Esophagus mucosa (tissue), 1 donor: Measurements from ENCODE around the gene DUSP16. TPM values are rescaled to one million over a fixed set of nuclear protein-coding genes. Genes with fewer than 3 reads are reported as not detected.
A peak's percentile ranks its signal among the peaks of the same experiment; 100 is the strongest.

Experiments
- ATAC-seq: fragments of 200-7000 bp; cut with Tn5 transposase; one replicate; pipeline ENCODE4 v1.9.1; 2020
- total RNA-seq: library from RNA; stranded (reverse); gene quantifications from one replicate; pipeline ENCODE4 v1.2.4, GENCODE V29; 2023
- donor health status: DM: yes; HTN: yes; CAD: no.

Gene DUSP16
- total RNA-seq, 1 donor from 2014 or later: 22.3 TPM

- no peak for ATAC-seq
Observed at GRCh38 chr12:12466157-12466556, 96.5 kb downstream of the DUSP16 start.

DNA sequence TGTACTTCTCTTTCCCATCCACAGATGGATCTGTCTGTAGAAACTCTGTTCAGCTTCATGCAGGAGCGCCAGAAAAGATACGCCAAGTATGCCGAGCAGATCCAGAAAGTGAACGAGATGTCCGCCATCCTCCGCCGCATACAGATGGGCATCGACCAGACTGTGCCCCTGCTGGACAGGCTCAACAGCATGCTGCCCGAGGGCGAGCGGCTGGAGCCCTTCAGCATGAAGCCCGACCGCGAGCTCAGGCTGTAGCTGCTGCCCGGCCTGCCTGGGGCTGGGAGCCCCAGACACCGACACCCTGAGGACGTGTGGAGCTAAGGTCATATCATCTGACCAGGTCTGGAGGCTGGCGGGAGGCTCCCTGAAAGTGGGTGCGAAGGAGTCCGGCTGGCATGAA, 97.1 kb downstream of the DUSP16 start:
- ATAC-seq: no peak

DNA sequence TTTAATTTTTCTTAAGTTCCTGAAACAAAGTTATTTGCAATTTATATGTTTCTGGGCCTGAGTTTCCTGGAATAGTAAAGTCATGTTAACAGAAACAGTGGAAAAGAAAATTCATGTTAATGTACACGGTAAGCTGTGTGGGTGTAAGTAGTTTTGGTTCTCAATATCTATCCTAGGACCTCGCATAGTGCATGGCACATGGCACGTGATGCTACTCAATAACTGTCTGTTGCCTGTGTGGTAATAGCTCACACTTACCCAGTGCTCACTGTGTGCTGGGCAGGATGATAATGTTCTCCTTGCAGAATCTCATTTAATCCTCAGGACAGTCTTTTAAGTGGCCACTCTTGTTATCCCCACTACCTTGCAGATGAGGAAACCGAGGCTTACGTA, 100.7 kb downstream of the DUSP16 start:
- no peak for ATAC-seq

DNA sequence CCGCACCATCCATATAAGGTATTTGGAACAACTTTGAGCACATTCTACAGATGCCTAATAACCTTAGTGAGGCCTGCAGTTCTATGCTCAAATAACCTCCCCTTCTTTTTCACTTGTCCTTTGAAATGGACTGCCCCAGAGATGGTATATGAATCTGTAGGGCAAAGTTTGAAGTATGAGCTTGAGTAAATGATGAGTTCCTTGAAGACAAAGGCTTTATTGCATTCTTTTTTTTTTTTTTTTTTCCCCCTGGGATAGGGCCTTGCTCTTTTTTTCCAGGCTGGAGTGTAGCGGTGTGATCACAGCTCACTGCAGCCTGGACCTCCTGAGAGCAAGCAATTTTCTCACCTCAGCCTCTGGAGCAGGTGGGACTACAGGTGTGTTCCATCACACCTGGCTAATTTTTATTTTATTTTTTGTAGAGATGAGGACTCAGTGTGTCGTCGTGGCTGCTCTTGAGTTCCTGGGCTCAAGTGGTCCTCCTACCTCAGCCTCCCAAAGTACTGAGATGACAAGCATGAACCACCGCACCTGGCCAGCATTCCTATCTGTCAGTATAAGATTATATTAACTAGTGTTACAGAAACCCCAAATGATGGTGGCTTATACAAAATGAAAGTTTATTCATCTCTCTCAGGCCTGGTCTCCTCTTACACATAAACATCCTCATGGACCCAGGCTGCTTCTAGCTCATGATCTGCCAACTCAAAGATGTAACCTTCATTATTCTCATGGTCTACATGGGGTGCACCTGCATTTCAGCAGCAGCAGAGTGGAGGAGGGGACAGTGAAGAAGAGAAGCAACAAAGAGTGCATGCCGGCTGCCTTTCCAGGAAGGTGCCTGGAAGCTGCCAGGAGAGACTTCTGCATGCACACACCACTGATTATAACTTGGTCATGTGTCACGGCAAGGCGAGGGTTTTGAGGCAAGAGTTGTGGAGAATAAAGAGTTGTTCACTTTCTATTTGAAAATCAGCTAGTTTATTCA, 101.4 kb downstream of the DUSP16 start:
- no peak for ATAC-seq

- peak; percentile 84 for ATAC-seq
Observed at GRCh38 chr12:12456637-12457036, 106.0 kb downstream of the DUSP16 start.

- no peak for ATAC-seq
Observed at GRCh38 chr12:12454315-12454714, 108.3 kb downstream of the DUSP16 start.

DNA sequence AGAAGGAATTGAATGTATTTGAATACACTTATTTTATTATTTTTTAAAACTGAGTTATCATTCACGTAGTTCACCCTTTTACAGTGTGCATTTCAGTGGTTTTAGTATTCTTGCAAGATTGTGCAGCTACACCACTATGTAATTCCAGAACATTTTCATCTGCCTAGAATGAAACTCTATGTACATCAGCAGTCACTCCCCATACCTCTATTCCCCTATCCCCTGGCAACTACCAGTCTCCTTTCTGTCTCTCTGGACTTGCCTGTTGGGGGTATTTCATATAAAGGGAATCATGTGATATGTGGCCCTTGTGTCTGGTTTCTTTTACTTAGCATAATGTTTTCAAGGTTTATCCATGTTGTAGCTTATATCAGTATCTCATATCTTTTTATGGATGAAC, 109.0 kb downstream of the DUSP16 start:
- ATAC-seq: no peak

- no peak for ATAC-seq
Observed at GRCh38 chr12:12452326-12452902, 110.2 kb downstream of the DUSP16 start.

GRCh38 chr12:12451098-12451497, 111.6 kb downstream of the DUSP16 start:
- ATAC-seq: no peak

DNA sequence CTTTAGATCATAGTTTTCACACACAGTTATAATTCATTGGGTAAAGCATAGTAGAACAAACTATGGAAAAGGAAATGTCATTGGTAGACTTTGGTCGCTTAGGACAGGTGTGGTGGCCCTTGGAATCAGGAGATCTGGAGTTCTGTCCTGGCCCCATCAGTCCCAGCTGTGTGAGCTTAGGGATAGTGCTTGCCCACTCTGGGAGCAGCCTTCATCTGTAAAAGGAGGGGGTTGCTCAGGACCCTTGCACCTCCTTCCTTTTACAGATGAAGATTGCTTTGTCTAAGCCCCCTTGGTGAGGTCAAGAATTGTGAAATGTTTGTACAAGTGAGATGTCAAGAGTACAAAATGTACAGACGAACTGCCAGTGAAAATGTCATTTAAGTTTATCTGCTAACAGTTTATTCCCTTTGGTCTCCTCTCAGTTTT, 112.6 kb downstream of the DUSP16 start:
- ATAC-seq: no peak

- peak; percentile 90 for ATAC-seq
Observed at GRCh38 chr12:12449533-12450025, 113.1 kb downstream of the DUSP16 start.

- ATAC-seq: no peak
Observed at GRCh38 chr12:12447837-12448236, 114.8 kb downstream of the DUSP16 start.

- no peak for ATAC-seq
Observed at GRCh38 chr12:12447236-12447635, 115.4 kb downstream of the DUSP16 start.

DNA sequence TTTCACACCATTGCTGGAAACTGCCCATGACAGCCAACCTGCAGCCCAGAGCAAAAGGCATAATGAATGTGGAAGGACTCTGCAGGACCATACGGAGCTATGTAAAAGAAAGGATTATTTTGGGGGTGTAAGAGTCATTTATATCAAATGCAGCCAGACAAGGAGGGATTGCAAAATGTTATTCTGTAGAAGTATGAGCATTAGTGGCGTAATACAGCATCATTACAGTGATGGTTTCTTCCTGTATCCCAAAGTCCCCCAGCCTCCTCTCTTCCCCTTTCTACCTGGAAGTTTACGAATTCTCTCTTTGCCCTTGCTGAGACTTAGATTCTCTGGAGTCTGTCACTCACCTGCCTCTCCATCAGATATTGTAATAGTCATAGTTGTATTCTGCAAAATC, 115.9 kb downstream of the DUSP16 start:
- no peak for ATAC-seq

DNA sequence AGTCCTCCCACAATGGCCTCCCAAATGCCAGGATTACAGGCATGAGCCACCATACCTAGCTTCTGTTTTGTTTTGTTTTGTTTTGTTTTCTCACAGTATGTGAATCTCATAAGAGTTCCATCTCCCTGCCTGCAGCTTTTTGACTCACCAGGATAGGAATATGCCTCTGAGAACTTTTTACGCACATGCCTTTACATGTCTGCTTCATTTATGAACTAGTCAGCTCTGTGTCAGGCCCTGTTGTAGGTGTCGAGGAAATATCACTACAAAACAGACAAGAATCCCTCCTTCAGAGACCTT, 116.8 kb downstream of the DUSP16 start:
- ATAC-seq: peak; percentile 77

GRCh38 chr12:12445165-12445881, 117.3 kb downstream of the DUSP16 start:
- no peak for ATAC-seq

DNA sequence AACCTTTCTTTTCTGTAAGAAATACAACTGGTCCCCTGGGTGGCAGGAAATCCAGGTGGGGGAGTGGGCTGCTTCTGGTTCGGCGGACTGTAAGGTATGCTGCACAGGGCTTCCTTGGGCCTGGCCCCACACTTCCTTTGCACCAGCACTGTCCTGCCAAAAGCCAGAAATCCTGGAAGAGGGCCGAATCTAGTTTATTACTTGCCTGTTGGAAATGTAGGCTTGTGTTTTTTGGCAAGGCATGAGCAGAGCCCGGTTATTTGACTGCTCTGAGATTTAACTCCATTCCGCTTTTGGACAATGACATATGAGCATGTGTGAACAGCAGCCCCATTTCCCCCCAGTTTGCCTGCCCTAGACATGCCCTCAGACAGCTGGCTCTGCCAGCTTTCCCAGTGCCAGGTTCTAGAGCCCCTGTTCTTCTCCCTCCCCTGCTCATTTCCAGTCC, 119.2 kb downstream of the DUSP16 start:
- peak; percentile 5 for ATAC-seq

- ATAC-seq: peak; percentile 30
Observed at GRCh38 chr12:12442548-12443071, 120.1 kb downstream of the DUSP16 start.

DNA sequence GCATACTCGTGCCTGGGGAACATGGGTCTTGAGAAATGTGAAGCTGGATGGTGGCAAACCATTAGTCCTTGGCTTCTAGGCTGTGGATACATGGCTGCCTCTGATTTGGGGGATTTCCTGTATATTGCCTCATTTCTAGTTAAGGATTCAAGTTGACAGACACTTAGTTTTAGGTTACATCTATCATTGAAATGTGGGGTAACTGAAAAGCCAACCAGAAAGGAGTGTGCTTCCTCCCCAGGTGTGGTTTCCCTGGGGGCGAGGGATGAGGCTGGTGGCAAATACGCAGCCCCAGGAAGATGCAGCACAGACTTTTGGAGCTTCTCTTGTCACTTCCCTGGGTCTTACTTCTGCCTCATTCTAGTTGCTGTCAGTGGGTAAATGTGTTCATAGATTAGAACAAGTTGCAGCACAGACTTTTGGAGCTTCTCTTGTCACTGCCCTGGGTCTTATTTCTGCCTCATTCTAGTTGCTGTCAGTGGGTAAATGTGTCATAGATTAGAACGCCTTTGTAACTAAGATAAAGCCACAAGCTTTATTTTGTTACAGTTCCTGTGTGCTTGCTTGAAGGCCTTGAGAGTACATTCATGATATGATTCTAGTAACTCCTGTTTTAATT, 120.7 kb downstream of the DUSP16 start:
- peak; percentile 25 for ATAC-seq

- ATAC-seq: no peak
Observed at GRCh38 chr12:12441429-12441807, 121.2 kb downstream of the DUSP16 start.

GRCh38 chr12:12440784-12441428, 121.8 kb downstream of the DUSP16 start:
- ATAC-seq: no peak

- ATAC-seq: peak; percentile 34
Observed at GRCh38 chr12:12439636-12440035, 123.0 kb downstream of the DUSP16 start.
